ENCODE results near the gene LDAF1. TPM values are rescaled to one million over a fixed set of nuclear protein-coding genes. Genes with fewer than 3 reads are reported as not detected.
A peak's percentile ranks its signal among the peaks of the same experiment; 100 is the strongest.

The LDAF1 gene
- total RNA-seq, 1 donor, result 47.9 TPM

GRCh38 chr16:21185659-21186325 is 27.3 kb downstream of the LDAF1 start:
- DNase-seq (ENCODE audit: low read depth), result no peak
- TF ChIP-seq CTCF (IDR thresholded peaks at IDR 0.05; ENCODE audit: insufficient read depth, low read depth, low read length), result no peak

GRCh38 chr16:21186326-21186691 is 27.8 kb downstream of the LDAF1 start:
- no peak for DNase-seq (ENCODE audit: low read depth)
- TF ChIP-seq CTCF (IDR thresholded peaks at IDR 0.05; ENCODE audit: insufficient read depth, low read depth, low read length), result no peak
- H3K4me3 ChIP-seq (ENCODE audit: low read depth, low read length), result no peak overlapping the region

More at GRCh38 chr16:21185659-21186325, 27.3 kb downstream of the LDAF1 start:
- no peak overlapping the region for H3K4me3 ChIP-seq (ENCODE audit: low read depth, low read length)

GRCh38 chr16:21189311-21189710 is 30.8 kb downstream of the LDAF1 start:
- TF ChIP-seq CTCF (IDR thresholded peaks at IDR 0.05; ENCODE audit: insufficient read depth, low read depth, low read length), result no peak
- no peak overlapping the region for H3K4me3 ChIP-seq (ENCODE audit: low read depth, low read length)

GRCh38 chr16:21190013-21190412 is 31.5 kb downstream of the LDAF1 start:
- no peak for DNase-seq (ENCODE audit: low read depth)
- no peak overlapping the region for H3K4me3 ChIP-seq (ENCODE audit: low read depth, low read length)
- TF ChIP-seq CTCF (IDR thresholded peaks at IDR 0.05; ENCODE audit: insufficient read depth, low read depth, low read length), result no peak

More at GRCh38 chr16:21189311-21189710, 30.8 kb downstream of the LDAF1 start:
- no peak for DNase-seq (ENCODE audit: low read depth)

GRCh38 chr16:21190599-21190998 is 32.1 kb downstream of the LDAF1 start:
- TF ChIP-seq CTCF (IDR thresholded peaks at IDR 0.05; ENCODE audit: insufficient read depth, low read depth, low read length), result no peak
- DNase-seq (ENCODE audit: low read depth), result peak; percentile 31

GRCh38 chr16:21192991-21193390 is 34.5 kb downstream of the LDAF1 start:
- TF ChIP-seq CTCF (IDR thresholded peaks at IDR 0.05; ENCODE audit: insufficient read depth, low read depth, low read length), result no peak
- H3K4me3 ChIP-seq (ENCODE audit: low read depth, low read length), result no peak overlapping the region
- DNase-seq (ENCODE audit: low read depth), result no peak

More at GRCh38 chr16:21190599-21190998, 32.1 kb downstream of the LDAF1 start:
- no peak overlapping the region for H3K4me3 ChIP-seq (ENCODE audit: low read depth, low read length)

All from fibroblast of villous mesenchyme (primary cell).